Activated CD4-positive, alpha-beta T cell treated with anti-CD3 and anti-CD28 coated beads, Interleukin-2, Interleukin-4, amounts not matched to agents 100 ng/mL and 50 ng/mL, durations not matched to agents 16 hours and 8 hours (primary cell): ENCODE measurements around the gene GRID1.
"Not testable (repeated sequence)": the region's sequence is repeated elsewhere in the genome, so short reads cannot be mapped to it uniquely, and the experiment has no call there.

Experiments
- DNase-seq: peaks from one replicate; pipeline ENCODE4 v3.0.0-alpha.2; 2020; ENCODE audit warnings: low spot score

GRID1 gene

DNA sequence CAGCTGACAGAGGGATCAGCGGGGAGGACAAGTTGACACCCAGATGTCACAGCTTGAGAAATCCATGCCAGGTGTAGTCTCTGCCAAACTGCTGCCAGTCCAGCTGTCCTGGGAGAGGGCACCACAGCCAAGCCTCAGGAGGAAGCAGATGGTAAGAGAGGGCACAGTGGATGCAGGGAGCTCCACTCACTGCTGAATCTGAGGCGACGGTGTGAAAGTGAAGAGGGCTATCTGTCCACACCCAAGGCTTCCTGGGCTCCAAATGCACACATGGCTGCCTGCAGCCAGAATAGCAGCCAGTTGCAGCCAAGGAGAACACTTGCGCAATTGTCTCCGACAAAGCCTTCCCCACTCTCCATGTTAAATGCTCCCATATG lies 502.4 kb downstream of the GRID1 start:
- DNase-seq = no peak

DNA sequence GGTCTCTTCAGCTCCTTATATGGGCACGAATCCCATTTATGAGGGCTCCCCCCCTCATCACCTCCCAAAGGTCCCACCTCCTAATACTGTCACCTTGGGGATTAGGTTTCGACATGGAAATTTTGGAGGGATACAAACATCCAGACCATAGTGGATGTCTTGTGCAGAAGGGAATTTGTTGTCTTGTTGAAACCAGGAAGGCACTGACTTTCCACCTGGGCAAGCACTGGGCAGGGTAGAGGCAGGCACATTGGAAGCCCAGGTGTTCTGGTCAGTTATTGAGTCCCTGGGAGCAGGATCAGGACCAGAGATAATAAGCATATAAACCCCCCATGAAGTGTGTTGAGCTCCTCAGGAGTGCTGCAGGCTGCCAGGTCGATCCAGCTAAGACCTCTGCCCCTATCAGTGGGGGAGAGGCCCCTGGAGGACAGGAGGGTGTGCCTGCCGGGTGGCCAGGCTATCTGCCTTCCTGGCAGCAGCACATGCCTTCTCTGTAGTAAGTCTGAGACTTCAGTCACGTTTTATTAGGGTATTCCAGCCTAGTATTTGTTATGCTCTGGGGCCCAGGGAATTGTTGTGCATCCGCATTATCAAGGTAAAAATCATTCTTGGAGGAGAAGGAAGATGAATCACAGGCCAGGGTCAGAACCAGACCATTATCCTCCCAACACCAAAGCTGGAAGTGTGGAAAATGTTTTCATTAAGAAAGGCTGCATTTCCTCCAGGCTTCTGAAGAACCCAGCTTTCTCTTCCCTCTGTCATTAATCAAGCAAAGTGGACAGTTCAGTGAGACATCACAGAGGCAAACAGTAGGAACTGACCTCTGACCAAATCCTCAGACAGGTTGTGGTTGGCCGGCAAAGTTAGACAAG lies 503.1 kb downstream of the GRID1 start:
- no peak for DNase-seq

DNA sequence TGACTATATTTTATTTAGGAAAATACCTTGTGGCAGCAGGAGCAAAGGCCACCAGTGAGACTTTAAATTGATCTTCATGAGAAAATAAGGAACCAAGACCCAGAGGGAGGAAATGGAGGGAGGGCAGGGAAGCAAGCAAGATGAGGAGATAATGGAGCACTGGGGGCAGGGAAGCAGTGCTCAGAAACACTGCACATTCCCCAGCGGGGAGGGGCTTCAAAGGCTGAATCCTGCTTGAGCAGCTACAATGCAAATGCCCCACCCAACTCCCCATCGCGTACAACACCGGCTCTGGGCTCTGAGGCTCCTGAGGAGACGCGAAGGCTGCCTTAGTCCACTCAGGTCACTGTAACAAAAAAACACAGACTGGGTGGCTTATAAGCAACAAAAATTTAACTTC lies 503.8 kb downstream of the GRID1 start:
- DNase-seq = no peak

DNA sequence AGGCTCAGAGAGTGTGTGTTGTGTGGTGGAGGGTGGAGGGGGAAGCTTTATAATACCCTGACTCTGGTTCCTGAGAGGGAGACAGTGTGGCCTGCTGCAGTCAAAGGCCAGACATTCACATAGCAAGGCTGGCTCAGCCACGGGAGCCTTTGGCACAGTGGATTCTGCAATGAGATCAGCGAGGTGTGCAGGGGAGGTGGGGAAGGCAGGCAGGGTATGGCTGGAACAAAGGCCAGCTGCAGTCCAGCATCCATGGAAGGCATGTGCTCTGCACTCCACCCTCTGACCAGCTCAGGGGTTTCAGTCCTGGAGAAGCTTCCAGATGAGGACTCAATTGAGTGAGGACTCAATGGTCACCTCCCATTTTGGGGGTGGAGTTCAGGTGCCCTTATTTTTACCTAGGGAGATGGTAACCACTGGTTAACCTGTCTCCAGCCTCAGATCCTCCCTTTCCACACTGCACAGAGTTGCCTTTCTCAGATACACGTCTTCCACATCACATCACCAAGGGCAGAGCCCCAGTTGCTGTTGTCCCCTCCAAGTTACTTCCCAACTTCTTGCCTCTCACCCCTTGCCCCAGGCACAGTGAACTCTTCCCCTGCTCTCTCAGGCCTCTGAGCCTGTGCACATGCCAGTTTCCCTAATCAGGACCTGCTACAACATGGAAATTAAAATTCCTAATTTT lies 504.9 kb downstream of the GRID1 start:
- no peak for DNase-seq

DNA sequence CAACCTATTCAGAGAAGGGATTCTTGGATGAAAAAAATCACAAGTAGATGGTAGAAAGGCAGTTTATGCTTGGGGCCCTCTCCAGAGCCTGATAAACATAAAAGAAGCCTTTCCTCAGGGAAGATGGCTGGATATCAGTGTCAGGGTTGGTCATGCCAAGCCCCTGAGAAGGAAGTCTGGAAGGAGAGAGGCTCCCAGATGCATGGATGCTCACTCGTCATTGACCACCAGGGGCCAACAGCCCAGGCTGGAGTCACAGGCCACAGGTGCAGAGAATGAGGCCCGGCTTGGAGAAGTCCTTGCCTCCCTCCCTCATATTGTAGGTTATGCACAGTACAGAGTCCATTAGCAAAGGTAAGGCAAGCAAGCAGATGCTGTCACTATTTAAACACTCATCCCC lies 506.7 kb downstream of the GRID1 start:
- no peak for DNase-seq

DNA sequence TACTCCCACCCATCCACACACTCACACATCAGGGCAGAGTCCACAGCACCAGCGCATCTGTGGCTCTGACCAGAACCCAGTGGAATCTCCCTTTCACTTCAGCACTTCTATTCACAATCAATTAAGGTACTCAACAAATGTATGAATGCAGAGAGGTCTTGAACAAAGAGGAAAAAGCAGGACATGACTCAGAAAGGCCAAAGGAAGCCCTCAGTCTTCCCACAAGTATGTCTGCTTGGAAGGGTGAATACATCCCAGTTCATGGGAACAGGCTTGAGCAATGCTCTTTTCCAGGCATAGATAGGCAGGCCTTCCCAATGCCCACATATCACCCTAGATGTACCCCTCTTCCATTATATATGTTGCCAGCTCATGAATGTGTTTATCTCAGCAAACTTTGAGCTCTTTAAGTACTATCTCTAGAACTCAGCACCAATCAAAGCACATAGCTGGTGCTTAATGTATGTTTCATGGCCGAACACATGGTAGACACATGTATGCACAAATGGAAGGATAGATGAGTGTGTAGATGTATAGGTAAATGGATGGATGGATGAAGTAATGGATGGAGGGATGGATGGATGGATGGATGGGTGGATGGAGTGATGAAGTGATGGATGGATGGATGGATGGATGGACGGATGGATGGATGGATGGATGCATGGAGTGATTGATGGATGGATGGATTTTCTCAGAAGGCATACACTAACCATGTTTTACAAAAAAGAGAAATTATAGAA lies 507.6 kb downstream of the GRID1 start:
- no peak for DNase-seq

DNA sequence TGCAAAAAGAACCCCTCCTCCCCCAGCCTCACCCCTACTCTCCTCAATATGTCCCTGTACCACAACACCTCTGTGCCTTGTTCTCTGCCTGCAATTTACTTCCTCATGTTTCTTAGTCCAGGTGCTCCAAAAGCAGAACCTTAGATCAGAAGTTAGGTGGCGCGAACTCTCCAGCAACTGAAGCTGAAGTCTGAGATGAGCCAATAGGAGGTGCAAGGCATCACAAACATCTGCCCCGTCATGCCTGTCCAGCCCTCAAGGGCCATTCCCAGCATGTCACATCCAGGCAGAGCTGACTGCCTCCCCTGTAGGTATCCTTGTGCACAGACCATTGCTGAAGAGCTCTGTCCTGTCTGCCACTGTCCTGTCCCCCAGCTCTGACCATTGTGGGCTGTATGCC lies 508.8 kb downstream of the GRID1 start:
- no peak for DNase-seq

DNA sequence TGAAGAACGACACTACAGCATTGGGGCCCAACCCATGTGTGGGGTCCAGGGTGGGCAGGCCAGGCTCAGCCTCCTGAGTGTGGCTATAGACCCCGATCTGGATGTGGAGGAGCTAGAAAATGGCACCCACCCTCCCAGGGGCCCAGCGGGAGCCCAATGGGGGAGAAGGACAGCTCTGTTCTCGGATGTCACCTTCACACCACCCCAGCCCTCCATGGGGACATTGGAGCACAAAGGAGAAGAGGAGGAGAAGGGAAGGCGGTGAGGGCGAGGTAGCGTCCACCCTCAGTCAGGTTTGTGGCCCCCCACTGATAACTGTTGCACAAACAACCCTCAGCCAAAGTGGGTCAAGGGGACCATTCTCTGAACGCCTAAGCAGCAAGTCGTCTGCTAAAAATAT lies 509.3 kb downstream of the GRID1 start:
- DNase-seq = no peak

DNA sequence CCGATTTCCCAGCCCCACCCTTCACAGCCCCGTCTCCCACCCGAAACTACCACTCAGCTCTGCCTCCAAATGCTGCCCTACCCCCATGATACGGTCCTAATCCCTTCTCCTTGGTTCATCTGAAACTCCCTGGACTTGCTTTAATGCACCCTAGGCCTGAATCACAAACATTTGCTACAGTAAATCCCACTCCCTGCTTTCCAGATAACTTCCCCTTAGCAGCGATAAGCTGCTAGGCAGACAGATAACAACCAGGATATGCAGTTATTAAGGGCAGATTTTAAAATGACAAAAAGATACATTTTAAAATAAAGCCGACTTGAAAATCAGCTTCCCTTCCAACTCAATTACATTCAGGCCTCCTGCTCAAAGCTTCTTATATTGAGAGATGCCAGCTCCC lies 514.7 kb downstream of the GRID1 start:
- no peak for DNase-seq

DNA sequence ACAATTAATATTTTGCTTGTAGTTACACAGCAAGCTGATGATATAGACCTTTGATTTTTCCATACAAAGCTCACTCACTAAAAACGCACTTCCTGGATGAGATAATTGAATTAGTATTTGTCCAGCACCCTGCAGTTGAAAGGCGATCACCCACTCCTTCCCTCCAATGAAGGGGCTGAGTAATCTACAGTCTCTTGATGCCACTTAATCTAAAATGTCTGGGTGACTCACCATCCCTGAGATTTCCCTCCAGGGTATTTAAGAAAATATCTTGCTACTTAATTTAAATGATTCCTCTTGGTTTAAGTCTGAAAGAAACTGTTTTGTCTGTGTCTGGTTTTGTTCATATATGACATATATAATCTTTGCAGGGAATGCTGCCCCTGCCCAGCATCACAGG lies 515.3 kb downstream of the GRID1 start:
- DNase-seq = no peak

DNA sequence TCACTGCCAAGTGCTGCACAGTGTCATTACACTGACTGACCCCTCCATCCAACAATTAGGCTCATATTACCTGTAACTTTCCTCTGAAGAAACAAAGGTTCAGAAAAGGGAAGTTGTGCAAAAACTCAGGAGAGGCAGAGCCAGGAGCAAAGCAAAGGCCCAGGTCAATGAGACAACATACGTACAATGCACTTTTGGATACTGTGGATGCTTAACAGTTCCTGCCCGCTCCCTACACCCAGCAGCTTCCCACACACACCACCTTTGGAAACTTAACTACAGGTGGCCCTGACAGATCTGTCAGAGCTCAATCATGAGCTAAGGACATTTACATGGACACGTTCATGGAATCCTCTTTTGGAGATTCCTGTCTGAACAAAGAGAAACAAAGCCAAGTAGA lies 515.9 kb downstream of the GRID1 start:
- no peak for DNase-seq

DNA sequence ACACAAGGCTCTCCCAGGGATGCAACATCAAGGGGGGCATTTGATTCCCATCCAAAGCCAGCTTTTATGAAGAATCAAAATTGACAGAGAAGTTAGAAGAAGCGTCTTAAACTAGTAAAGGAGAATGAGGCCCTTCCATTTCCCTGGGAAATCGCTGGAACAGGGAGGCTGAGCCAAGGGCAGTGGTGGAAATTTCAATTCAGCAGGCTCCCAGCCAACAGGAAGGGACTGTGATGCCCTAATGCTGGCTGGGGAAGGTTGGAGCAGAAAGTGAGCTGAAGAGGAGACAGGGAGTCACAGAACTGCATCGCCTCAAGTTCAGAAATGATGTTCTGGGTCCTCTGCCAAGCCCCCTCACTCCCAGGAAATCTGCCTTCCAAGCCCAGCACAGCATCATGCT lies 517.3 kb downstream of the GRID1 start:
- no peak for DNase-seq

DNA sequence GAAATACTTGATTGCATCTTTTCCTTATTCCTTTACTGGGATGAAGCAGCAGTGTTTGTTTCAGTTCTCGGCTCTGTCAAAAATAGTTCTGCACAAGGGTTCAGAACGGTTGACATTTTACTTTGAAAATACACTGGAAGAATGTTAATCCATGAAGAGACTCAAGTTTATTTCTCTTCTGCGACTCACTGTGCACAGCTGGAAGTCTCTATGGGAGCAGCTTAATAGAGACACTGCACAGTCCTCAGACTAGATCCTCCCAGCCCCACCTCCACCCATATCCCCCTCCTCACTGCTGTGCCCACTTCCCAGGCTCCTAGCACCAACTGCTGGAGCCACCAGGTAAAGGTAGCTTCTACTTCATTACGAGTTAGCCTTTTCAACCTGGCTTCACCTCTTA lies 517.8 kb downstream of the GRID1 start:
- DNase-seq = no peak

DNA sequence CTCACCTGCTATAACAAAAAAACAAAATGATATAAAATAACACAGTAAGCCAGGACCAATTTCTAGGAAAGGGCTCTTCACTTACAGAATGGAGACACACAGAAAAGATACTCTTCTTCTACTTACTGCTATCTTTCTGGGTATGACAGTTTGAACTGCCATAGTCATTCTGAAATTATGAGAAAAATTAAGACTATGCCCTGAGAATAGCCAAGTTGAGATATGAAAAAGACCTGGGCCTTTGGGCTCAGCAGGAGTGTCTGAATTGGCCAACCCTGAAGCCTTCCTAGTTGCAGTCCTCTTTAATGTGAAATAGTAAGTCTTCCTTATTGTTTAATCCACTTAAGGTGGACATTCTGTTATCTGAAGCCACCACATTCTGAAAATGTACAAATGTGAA lies 519.5 kb downstream of the GRID1 start:
- peak; percentile 46 for DNase-seq

DNA sequence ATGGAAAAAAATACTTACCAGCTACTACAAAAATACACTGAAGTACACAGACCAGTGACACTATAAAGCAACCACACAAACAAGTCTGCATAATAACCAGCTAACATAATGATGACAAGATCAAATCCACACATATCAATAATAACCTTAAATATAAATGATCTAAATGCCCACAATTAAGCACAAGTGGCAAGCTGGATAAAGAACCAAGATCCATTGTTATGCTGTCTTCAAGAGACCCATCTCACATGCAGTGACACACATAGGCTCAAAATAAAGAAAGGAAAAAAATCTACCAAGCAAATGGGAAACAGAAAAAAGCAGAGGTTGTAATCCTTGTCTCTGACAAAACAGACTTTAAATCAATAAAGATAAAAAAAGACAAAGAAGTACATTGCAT lies 527.9 kb downstream of the GRID1 start:
- DNase-seq = not testable (repeated sequence)

DNA sequence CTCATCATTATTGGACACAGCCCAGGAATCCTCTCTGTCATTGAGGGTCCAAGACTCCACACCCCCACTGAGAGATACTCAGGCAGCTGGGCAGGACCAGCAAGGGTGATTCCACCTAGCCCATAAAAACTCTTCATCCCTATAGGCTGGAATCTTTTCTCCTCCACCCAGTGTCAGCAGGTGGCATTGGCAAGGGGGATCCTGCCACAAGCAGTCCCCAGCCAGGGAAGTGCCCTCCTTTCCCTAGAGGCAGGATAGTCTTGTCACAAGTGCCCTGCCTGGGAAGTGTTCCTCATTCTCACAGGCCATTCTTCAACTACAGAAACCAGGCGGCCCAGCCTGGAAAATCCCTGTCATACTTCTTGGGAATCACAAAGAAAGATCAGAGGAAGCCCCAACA lies 533.6 kb downstream of the GRID1 start:
- no peak for DNase-seq

DNA sequence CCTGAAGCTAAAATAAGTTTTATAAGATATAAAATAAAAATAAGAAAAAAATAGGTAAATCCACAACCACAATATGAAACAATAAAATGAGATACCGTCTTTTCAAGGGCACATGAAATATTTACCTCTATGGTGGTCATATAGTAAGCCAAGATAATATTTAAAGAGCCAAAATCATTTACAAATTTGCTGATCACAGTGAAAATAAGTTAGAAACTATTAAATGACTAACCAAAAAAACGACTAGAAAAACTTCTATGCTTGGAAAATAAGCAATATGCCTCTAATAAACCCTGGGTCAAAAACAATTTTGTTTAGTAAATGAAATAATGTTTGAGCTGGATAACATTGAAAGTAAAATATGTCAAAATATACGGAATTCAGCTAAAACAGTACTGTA lies 535.2 kb downstream of the GRID1 start:
- no peak for DNase-seq

DNA sequence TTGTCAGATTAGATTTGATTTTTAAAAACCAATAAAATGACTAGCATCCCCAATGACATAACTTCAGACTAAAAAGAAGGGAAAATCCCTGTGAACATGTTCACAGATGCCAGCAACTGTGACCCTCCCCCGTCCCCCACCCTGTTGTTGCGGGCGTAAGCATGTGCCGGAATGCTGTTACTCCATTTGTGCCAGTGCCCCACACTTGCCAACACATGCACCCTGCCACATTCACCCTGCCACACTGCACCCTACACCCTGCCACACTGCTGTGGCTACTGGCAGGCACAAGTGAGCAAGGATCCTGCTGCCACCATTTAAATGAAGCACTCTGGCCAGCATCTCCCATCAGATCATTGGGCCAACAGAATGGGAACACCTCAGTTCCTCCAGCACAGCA lies 540.2 kb downstream of the GRID1 start:
- no peak for DNase-seq

DNA sequence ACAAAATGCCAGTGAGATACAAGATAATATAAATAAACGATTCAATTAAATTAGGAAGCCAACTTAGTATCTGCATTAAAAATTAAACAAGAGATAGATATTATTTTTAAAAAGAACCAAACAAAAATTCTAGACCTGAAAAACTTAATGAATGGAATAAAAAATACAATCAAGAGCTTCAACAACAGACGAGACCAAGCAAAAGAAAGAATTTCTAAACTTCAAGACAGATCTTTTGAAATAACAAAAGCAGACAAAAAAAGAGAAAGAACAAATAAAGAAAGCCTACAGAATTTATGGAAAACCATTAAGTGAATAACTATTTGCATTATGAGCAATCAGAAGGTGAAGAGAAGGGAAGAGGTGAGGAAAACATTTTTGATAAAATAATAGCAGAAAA lies 555.2 kb downstream of the GRID1 start:
- no peak for DNase-seq

DNA sequence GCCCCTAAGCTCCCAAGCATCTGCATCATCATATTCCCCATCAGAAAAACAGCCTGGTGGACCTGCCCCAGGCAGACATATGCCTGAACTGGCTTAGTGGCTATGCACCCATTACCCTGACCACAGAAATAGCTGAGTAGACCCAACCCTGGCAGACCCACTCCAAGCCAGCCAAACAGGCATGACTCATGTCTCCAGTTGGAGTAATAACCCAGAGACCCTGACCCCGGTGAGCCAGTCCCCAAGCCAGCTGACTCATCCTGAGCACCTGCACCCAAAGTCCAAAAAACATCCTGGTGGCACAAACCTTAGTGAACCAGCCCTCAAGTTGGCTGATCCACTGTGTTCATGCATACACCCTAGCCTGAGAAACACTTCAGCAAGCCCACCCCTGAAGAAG lies 555.9 kb downstream of the GRID1 start:
- no peak for DNase-seq

DNA sequence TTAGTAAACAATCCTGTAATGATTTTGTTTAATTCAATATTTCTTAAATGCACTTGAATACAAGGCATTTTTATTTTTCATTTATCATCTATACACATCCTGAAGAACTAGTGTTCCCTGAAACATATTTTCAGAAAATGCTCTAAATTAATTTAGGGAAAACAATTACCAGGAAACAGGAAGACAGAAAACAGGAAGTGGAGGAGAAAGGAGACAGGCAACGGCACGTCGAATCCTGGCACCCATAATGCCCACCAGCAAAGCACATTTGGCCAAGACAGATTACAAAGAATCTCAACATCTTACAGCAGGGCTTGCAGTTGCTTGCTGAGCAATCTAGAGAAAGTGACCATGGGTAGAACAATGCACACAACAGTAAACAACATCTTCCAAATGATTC lies 571.1 kb downstream of the GRID1 start:
- no peak for DNase-seq

DNA sequence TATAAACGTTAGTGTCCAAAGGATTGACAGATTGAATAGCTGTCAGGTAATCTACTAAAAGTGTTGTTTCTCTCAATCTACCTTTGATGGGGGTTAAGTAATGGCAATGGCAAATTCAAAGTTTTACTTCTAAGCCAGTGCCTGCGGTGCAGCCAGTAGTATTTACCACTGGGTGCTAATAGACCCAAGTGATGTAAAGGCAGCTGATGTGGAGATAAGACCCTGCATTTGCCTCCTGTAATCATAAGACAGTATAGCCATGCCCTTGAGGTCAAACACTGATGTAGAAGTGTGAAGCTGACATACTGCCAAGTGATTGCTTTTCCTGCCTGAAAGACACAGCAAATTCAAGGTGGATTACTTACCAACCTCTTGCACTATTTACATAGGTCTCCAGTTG lies 572.0 kb downstream of the GRID1 start:
- DNase-seq = no peak

DNA sequence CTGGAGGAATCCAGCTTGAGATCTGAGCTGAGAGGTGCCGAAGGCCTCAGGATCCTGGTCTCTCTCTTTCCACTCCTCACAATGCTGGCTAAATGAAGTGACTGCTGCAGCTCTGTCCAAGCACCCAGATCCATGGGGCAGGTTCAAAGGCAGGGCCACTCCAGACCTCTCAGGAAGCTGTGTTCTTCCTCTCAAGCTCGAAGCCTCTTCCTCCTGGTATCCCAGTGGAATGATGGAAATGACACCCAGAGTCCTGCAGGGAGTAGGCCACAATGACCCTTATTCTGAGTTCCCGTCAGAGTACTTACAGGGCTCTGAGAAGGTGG lies 574.1 kb downstream of the GRID1 start:
- DNase-seq = no peak
